ENCODE results near the gene CPNE8.

The CPNE8 gene

GRCh38 chr12:38823314-38823713 is 82.1 kb downstream of the CPNE8 start:
- Histone ChIP-seq H3K36me3 (ENCODE audit: control insufficient read depth, insufficient read depth, low read length) (no peaks in the 10 kb centered on the region; the same call in 1 of the 2 replicates), H3K4me3 (replicated peaks; ENCODE audit: low read depth, low read length) (no peak overlapping the region), H3K27me3 (replicated peaks; ENCODE audit: control insufficient read depth, insufficient read depth, low read length) (no peaks in the 10 kb centered on the region)
- no peak for DNase-seq (ENCODE audit: extremely low read depth, insufficient read length)
- no peak for TF ChIP-seq CTCF (IDR thresholded peaks at IDR 0.05; ENCODE audit: insufficient read depth, low read length, poor library complexity, severe bottlenecking)

- H3K36me3 ChIP-seq (ENCODE audit: control insufficient read depth, insufficient read depth, low read length): no peaks in the 10 kb centered on the region; the same call in 1 of the 2 replicates
- H3K4me3 ChIP-seq (replicated peaks; ENCODE audit: low read depth, low read length): no peak overlapping the region
- no peak for TF ChIP-seq CTCF (IDR thresholded peaks at IDR 0.05; ENCODE audit: insufficient read depth, low read length, poor library complexity, severe bottlenecking)
- H3K27me3 ChIP-seq (replicated peaks; ENCODE audit: control insufficient read depth, insufficient read depth, low read length): no peaks in the 10 kb centered on the region
- DNase-seq (ENCODE audit: extremely low read depth, insufficient read length): no peak
Measured at GRCh38 chr12:38817942-38818341, 87.4 kb downstream of the CPNE8 start.

- Histone ChIP-seq H3K4me3 (replicated peaks; ENCODE audit: low read depth, low read length) (no peak overlapping the region), H3K36me3 (ENCODE audit: control insufficient read depth, insufficient read depth, low read length) (no peaks in the 10 kb centered on the region; the same call in 1 of the 2 replicates), H3K27me3 (replicated peaks; ENCODE audit: control insufficient read depth, insufficient read depth, low read length) (no peaks in the 10 kb centered on the region)
- TF ChIP-seq CTCF (IDR thresholded peaks at IDR 0.05; ENCODE audit: insufficient read depth, low read length, poor library complexity, severe bottlenecking): no peak
- DNase-seq (ENCODE audit: extremely low read depth, insufficient read length): no peak
Measured at GRCh38 chr12:38813923-38814322, 91.5 kb downstream of the CPNE8 start.

- no peaks in the 10 kb centered on the region for H3K27me3 ChIP-seq (replicated peaks; ENCODE audit: control insufficient read depth, insufficient read depth, low read length)
- H3K4me3 ChIP-seq (replicated peaks; ENCODE audit: low read depth, low read length): no peak overlapping the region
- DNase-seq (ENCODE audit: extremely low read depth, insufficient read length): no peak
- TF ChIP-seq CTCF (IDR thresholded peaks at IDR 0.05; ENCODE audit: insufficient read depth, low read length, poor library complexity, severe bottlenecking): no peak
- no peaks in the 10 kb centered on the region; the same call in 1 of the 2 replicates for H3K36me3 ChIP-seq (ENCODE audit: control insufficient read depth, insufficient read depth, low read length)
Measured at GRCh38 chr12:38811814-38812356, 93.5 kb downstream of the CPNE8 start.

GRCh38 chr12:38809832-38810231 is 95.6 kb downstream of the CPNE8 start:
- DNase-seq (ENCODE audit: extremely low read depth, insufficient read length): no peak
- no peaks in the 10 kb centered on the region for H3K36me3 ChIP-seq (ENCODE audit: control insufficient read depth, insufficient read depth, low read length)
- no peak overlapping the region for H3K4me3 ChIP-seq (replicated peaks; ENCODE audit: low read depth, low read length)
- TF ChIP-seq CTCF (IDR thresholded peaks at IDR 0.05; ENCODE audit: insufficient read depth, low read length, poor library complexity, severe bottlenecking): no peak
- H3K27me3 ChIP-seq (replicated peaks; ENCODE audit: control insufficient read depth, insufficient read depth, low read length): no peaks in the 10 kb centered on the region

GRCh38 chr12:38788106-38788505 is 117.3 kb downstream of the CPNE8 start:
- no peak for DNase-seq (ENCODE audit: extremely low read depth, insufficient read length)
- no peaks in the 10 kb centered on the region for H3K36me3 ChIP-seq (ENCODE audit: control insufficient read depth, insufficient read depth, low read length)
- H3K4me3 ChIP-seq (replicated peaks; ENCODE audit: low read depth, low read length): no peak overlapping the region
- no peak for TF ChIP-seq CTCF (IDR thresholded peaks at IDR 0.05; ENCODE audit: insufficient read depth, low read length, poor library complexity, severe bottlenecking)
- no peaks in the 10 kb centered on the region for H3K27me3 ChIP-seq (replicated peaks; ENCODE audit: control insufficient read depth, insufficient read depth, low read length)
